Neuronal stem cell (in vitro differentiated cells): ENCODE results near the gene ZNF423.
"Not testable (repeated sequence)": the region's sequence is repeated elsewhere in the genome, so short reads cannot be mapped to it uniquely, and the experiment has no call there.

Experiments
- DNase-seq: peaks from one replicate; pipeline ENCODE4 v3.0.0-alpha.2; 2013; ENCODE audit warnings: low spot score
- H2AFZ ChIP-seq: one replicate; pipeline ENCODE4 v1.6.1; 2013; ENCODE audit warnings: mild to moderate bottlenecking, low read length, inconsistent platforms
- H2AK5ac ChIP-seq: 2 replicates; pipeline ENCODE4 v1.6.1; 2013; ENCODE audit warnings: low read depth, mild to moderate bottlenecking, inconsistent platforms, low read length, moderate library complexity, mixed read lengths
- H2BK120ac ChIP-seq: 2 replicates; pipeline ENCODE4 v1.6.1; 2013; ENCODE audit warnings: low read depth, mild to moderate bottlenecking, inconsistent platforms, low read length, moderate library complexity, mixed read lengths
- H2BK12ac ChIP-seq: one replicate; pipeline ENCODE4 v1.6.1; 2013; ENCODE audit warnings: low read length, inconsistent platforms
- H2BK15ac ChIP-seq: 2 replicates; pipeline ENCODE4 v1.6.1; 2013; ENCODE audit warnings: mild to moderate bottlenecking, low read length, inconsistent platforms, mixed read lengths
- H2BK5ac ChIP-seq: one replicate; pipeline ENCODE4 v1.6.1; 2013; ENCODE audit warnings: inconsistent platforms, mild to moderate bottlenecking, low read length, moderate library complexity
- H3K14ac ChIP-seq: one replicate; pipeline ENCODE4 v1.6.1; 2013; ENCODE audit warnings: low read length, inconsistent platforms
- H3K18ac ChIP-seq: 2 replicates; pipeline ENCODE4 v1.6.1; 2013; ENCODE audit warnings: low read length, inconsistent platforms
- H3K23ac ChIP-seq: 2 replicates; pipeline ENCODE4 v1.6.1; 2013; ENCODE audit warnings: low read depth, mild to moderate bottlenecking, mixed read lengths, low read length, inconsistent platforms; ENCODE audit not compliant: poor library complexity
- H3K27ac ChIP-seq: replicated peaks from 3 replicates; pipeline ENCODE4 v1.5.1; 2013; ENCODE audit warnings: low read length, inconsistent platforms
- H3K27me3 ChIP-seq, 3 experiments: 2 replicates each; pipeline ENCODE4 v1.6.1; 2013; ENCODE audit warnings: low read length in 3 of 3, mild to moderate bottlenecking in 2 of 3, inconsistent platforms in 1 of 3, low read depth in 1 of 3, mixed read lengths in 1 of 3, moderate library complexity in 1 of 3; ENCODE audit not compliant: control insufficient read depth in 3 of 3, insufficient read depth in 3 of 3
- H3K36me3 ChIP-seq, 2 donors: replicated peaks in 1 of 2; 2 replicates each; pipeline ENCODE4 v1.6.1; 2013; ENCODE audit warnings: low read length in 2 of 2; ENCODE audit not compliant: control insufficient read depth in 2 of 2, insufficient read depth in 2 of 2
- H3K4ac ChIP-seq: 2 replicates; pipeline ENCODE4 v1.6.1; 2013; ENCODE audit warnings: inconsistent platforms, mild to moderate bottlenecking, low read length, moderate library complexity
- H3K4me1 ChIP-seq, 2 donors: 1 replicate in 1 of 2; 2 replicates in 1 of 2; pipeline ENCODE4 v1.6.1; 2013; ENCODE audit warnings: low read length in 2 of 2, low read depth in 1 of 2; ENCODE audit not compliant: control insufficient read depth in 2 of 2, insufficient read depth in 1 of 2
- H3K4me2 ChIP-seq: one replicate; pipeline ENCODE4 v1.6.1; 2013; ENCODE audit warnings: mild to moderate bottlenecking, low read length, inconsistent platforms; ENCODE audit not compliant: insufficient read depth, poor library complexity, severe bottlenecking
- H3K4me3 ChIP-seq, 2 donors: 2 replicates each; pipeline ENCODE4 v1.5.1; 2013; ENCODE audit warnings: low read length in 2 of 2, mild to moderate bottlenecking in 2 of 2, inconsistent platforms in 1 of 2, moderate library complexity in 1 of 2
- H3K79me1 ChIP-seq: one replicate; pipeline ENCODE4 v1.6.1; 2013; ENCODE audit warnings: low read depth, mild to moderate bottlenecking, inconsistent platforms, low read length, moderate library complexity
- H3K9ac ChIP-seq: one replicate; pipeline ENCODE4 v1.6.1; 2013; ENCODE audit warnings: mild to moderate bottlenecking, low read depth, low read length, inconsistent platforms; ENCODE audit not compliant: poor library complexity
- H3K9me3 ChIP-seq, 2 donors: replicated peaks in 1 of 2; 2 replicates each; pipeline versions ENCODE3 to v1.6.1; 2013; ENCODE audit warnings: low read length in 2 of 2, mild to moderate bottlenecking in 2 of 2, inconsistent platforms in 1 of 2, low read depth in 1 of 2, mixed read lengths in 1 of 2, moderate library complexity in 1 of 2; ENCODE audit not compliant: control insufficient read depth in 2 of 2, insufficient read depth in 1 of 2
- H4K8ac ChIP-seq: one replicate; pipeline ENCODE4 v1.6.1; 2013; ENCODE audit warnings: low read depth, mild to moderate bottlenecking, inconsistent platforms, low read length, moderate library complexity
- H4K91ac ChIP-seq: one replicate; pipeline ENCODE4 v1.6.1; 2013; ENCODE audit warnings: low read length, low read depth, mild to moderate bottlenecking, inconsistent platforms; ENCODE audit not compliant: poor library complexity
- WGBS, 2 donors: extraction: QIAGEN DNeasy Blood & Tissue Kit; methylation state at CpG; one replicate each; pipeline ENCODE4 v1.1.7; 2013; ENCODE audit warnings: missing lambda C conversion rate in 2 of 2, mixed read lengths in 1 of 2; ENCODE audit not compliant: insufficient read length in 2 of 2, insufficient replicate concordance in 1 of 2; ENCODE audit errors: extremely low coverage in 2 of 2; 5-methylcytosine and 5-hydroxymethylcytosine counted together

The ZNF423 gene

GRCh38 chr16:49681217-49681883, 174.6 kb downstream of the ZNF423 start:
- Histone ChIP-seq H2BK12ac (no peak overlapping the region), H2BK15ac (no peak overlapping the region), H3K4ac (no peak overlapping the region), H4K8ac (no peak overlapping the region), H3K79me1 (peaks cover 3% of the 10 kb centered on the region), H2BK120ac (no peak overlapping the region), H4K91ac (no peak overlapping the region), H3K23ac (no peak overlapping the region), H3K18ac (no peak overlapping the region), H3K9ac (no peak overlapping the region), H3K9me3 (peaks cover 4 to 22% of the 10 kb centered on the region in 2 donors), H3K4me3 (no peak overlapping the region), H2BK5ac (no peak overlapping the region), H2AFZ (no peak overlapping the region), H3K4me1 (no peaks in the 10 kb centered on the region), H3K27me3 (no peaks in the 10 kb centered on the region), H3K4me2 (no peak overlapping the region), H3K27ac (no peak overlapping the region), H3K14ac (no peak overlapping the region), H3K36me3 (peaks cover 2 to 52% of the 10 kb centered on the region in 2 donors), H2AK5ac (no peak overlapping the region)
- DNase-seq: no peak
- WGBS, 2 donors: no CpG with 5 or more reads among the region's 9 CpGs

GRCh38 chr16:49679095-49679494, 176.8 kb downstream of the ZNF423 start:
- H2BK120ac ChIP-seq: no peak overlapping the region
- no peak overlapping the region for H2BK12ac ChIP-seq
- peaks cover 3 to 49% of the 10 kb centered on the region in 2 donors for H3K36me3 ChIP-seq
- H3K27ac ChIP-seq: no peak overlapping the region
- peaks cover 4 to 22% of the 10 kb centered on the region in 2 donors for H3K9me3 ChIP-seq
- H3K14ac ChIP-seq: peak overlapping the region; percentile 5
- peaks cover 3 to 5% of the 10 kb centered on the region in 2 donors for H3K4me1 ChIP-seq
- WGBS, 2 donors: no CpG with 5 or more reads among the region's 7 CpGs
- no peak overlapping the region for H2BK15ac ChIP-seq
- no peak overlapping the region for H3K9ac ChIP-seq
- H3K79me1 ChIP-seq: peaks cover 2% of the 10 kb centered on the region
- H4K8ac ChIP-seq: no peak overlapping the region
- H2AFZ ChIP-seq: no peak overlapping the region
- H3K18ac ChIP-seq: no peak overlapping the region
- no peak overlapping the region for H2AK5ac ChIP-seq
- H3K27me3 ChIP-seq: no peaks in the 10 kb centered on the region
- H3K4me2 ChIP-seq: no peak overlapping the region
- no peak overlapping the region for H4K91ac ChIP-seq
- no peak overlapping the region for H3K23ac ChIP-seq
- no peak overlapping the region for H2BK5ac ChIP-seq
- H3K4ac ChIP-seq: no peak overlapping the region
- DNase-seq: no peak
- no peak overlapping the region for H3K4me3 ChIP-seq

DNA sequence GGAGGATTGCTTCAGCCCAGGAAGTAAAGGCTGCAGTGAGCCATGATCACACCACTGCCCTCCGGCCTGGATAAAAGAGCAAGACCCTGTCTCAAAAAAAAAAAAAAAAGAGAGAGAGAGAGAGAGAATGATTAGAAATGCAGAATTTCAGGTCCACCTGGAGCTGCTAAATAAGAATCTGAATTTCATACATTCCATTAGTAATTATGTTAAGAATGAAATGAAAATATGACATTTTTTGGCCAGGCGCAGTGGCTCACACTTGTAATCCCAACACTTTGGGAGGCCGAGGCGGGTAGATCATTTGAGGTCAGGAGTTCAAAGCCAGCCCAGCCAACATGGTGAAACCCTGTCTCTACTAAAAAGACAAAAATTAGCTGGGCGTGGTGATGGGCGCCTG, 178.3 kb downstream of the ZNF423 start:
- not testable (repeated sequence) for H3K27ac ChIP-seq, H2AK5ac ChIP-seq, H4K91ac ChIP-seq, DNase-seq, H3K4me2 ChIP-seq, H2AFZ ChIP-seq, H3K9ac ChIP-seq, H2BK12ac ChIP-seq, H3K18ac ChIP-seq, H3K4me1 ChIP-seq, H3K23ac ChIP-seq, H2BK120ac ChIP-seq, H3K79me1 ChIP-seq, H3K27me3 ChIP-seq, H4K8ac ChIP-seq, H3K4me3 ChIP-seq, H3K14ac ChIP-seq, H2BK15ac ChIP-seq, H3K4ac ChIP-seq, H2BK5ac ChIP-seq
- H3K36me3 ChIP-seq: peaks cover 3 to 47% of the 10 kb centered on the region in 2 donors
- peaks cover 4 to 22% of the 10 kb centered on the region in 2 donors for H3K9me3 ChIP-seq
- no CpG with 5 or more reads among the region's 6 CpGs for WGBS, 2 donors

DNA sequence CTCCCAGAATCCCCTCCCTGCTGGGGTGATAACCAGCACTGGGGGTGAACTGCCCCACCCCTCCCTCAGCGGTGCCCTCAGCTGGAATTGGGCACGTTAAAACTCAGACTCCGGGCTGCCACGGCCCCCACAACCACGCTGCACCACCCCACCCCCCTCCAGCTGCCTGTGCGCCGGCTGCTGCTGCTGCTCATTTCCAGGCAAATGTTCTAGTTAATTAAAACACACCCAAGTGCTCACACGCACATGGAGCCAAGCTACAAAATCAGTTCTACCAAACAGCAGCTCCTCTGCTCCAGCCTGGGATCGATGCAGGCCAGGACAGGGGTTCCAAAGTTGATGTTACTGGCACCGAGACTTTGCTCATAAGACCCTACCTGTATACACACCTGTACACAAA, 180.5 kb downstream of the ZNF423 start:
- Histone ChIP-seq H3K4me1 (peaks cover 3 to 5% of the 10 kb centered on the region in 2 donors), H3K23ac (no peak overlapping the region)
- WGBS, 2 donors: no CpG with 5 or more reads among the region's 10 CpGs

More for the DNA sequence above, 180.5 kb downstream of the ZNF423 start:
- H3K18ac ChIP-seq: no peak overlapping the region
- H4K91ac ChIP-seq: no peak overlapping the region
- H3K9ac ChIP-seq: peak overlapping the region; percentile 82
- H2BK120ac ChIP-seq: no peak overlapping the region
- H3K4ac ChIP-seq: no peak overlapping the region
- no peak overlapping the region for H2BK5ac ChIP-seq
- H2AFZ ChIP-seq: no peak overlapping the region
- H4K8ac ChIP-seq: no peak overlapping the region
- no peak overlapping the region for H3K27ac ChIP-seq
- H3K4me3 ChIP-seq: no peak overlapping the region
- H3K36me3 ChIP-seq: peaks cover 3 to 38% of the 10 kb centered on the region in 2 donors
- no peak overlapping the region for H3K14ac ChIP-seq
- peaks cover 5% of the 10 kb centered on the region for H3K79me1 ChIP-seq
- no peak overlapping the region for H2BK12ac ChIP-seq
- no peak overlapping the region for H2AK5ac ChIP-seq
- no peak overlapping the region for H2BK15ac ChIP-seq
- H3K4me2 ChIP-seq: no peak overlapping the region
- peaks cover 3 to 11% of the 10 kb centered on the region in 2 donors for H3K9me3 ChIP-seq
- DNase-seq: no peak
- no peaks in the 10 kb centered on the region for H3K27me3 ChIP-seq
